VCaP (cell line): Measurements from ENCODE around the gene CACNA2D3.

Experiments
- H3K27ac ChIP-seq: fragments of 450-650 bp; 2 replicates; pipeline ENCODE4 v1.5.1; 2017
- TF ChIP-seq, protein P1 (sequence below): fragments of 450-650 bp; conservative IDR thresholded peaks from 2 replicates; pipeline ENCODE4 v1.5.1; 2017; ENCODE audit warnings: mild to moderate bottlenecking, moderate library complexity

The CACNA2D3 gene

DNA sequence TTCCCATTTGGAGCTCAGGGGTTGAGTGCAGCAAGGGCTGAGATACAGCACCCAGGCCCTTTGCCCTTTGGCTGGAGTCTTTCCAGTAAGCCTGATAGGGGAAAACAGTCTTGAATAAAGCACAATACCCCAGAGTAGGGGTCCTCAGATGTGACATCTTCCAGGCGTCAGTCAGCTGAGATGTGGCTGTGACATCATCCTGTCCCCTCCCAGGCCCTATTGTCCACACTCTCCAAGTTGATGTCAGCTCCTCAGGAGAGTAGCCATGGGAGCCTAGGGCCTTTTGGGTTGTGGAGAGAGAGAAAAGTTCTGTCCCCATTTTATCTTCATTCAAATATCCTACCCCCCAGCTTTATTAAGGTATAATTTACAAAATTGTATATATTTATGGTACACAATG lies 92.5 kb downstream of the CACNA2D3 start:
- TF ChIP-seq, protein P1, sequence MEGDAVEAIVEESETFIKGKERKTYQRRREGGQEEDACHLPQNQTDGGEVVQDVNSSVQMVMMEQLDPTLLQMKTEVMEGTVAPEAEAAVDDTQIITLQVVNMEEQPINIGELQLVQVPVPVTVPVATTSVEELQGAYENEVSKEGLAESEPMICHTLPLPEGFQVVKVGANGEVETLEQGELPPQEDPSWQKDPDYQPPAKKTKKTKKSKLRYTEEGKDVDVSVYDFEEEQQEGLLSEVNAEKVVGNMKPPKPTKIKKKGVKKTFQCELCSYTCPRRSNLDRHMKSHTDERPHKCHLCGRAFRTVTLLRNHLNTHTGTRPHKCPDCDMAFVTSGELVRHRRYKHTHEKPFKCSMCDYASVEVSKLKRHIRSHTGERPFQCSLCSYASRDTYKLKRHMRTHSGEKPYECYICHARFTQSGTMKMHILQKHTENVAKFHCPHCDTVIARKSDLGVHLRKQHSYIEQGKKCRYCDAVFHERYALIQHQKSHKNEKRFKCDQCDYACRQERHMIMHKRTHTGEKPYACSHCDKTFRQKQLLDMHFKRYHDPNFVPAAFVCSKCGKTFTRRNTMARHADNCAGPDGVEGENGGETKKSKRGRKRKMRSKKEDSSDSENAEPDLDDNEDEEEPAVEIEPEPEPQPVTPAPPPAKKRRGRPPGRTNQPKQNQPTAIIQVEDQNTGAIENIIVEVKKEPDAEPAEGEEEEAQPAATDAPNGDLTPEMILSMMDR, result no peak
- H3K27ac ChIP-seq, result no peak overlapping the region

DNA sequence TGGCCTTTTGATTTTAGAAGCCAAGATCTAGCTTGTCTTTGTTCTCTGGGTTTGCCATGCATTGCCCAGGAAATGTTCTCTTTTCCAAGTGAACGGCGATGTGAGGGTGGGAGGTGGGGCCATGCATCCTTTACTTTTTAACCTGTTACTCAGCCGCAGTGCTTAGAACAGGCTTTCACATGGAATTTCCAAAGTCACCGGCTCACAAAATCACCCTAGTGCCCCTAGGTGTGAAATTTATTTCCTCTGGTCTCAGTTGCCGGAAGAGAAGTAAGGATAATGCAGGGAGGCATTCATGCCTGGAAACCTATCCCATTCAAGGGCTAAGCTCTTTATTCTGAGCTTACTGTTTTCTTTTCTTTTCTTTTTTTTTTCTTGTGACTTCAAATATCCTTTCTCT lies 93.2 kb downstream of the CACNA2D3 start:
- TF ChIP-seq, protein P1, result no peak
- no peak overlapping the region for H3K27ac ChIP-seq

DNA sequence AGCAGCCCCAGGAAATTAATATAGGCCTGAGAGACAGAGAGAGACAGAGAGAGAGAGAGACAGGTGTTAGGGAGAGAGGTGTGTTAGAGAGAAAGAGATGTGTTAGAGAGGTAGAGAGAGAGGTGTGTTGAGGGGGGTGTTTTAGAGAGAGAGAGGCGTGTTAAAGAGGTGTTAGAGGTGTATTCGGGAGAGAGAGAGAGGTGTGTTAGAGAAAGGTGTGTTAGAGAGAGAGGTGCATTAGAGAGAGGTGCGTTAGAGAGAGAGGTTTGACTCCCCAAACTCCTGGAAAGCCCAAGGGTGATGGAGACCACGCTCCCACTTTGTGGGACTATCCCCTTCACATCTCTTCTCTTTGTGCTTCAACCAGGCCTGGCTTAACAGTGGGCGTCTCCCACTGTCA lies 95.5 kb downstream of the CACNA2D3 start:
- TF ChIP-seq, protein P1, result no peak
- no peak overlapping the region for H3K27ac ChIP-seq

DNA sequence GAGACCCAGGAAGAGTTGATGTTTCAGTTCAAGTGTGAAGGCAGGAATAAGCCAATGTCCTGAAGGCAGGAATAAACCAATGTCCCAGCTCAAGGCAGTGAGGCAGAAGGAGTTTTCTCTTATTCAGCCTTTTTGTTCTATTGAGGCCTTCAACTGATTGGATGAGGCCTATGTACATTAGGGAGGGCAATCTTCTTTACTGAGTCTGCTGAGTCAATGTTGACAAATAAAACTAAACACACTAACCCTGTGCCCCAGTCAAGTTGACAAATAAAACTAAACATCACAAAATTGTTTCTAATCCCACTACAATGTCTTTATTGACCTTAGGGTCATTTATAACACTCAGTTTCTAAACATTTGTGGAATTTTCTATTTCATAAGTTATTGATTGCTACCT lies 100.0 kb downstream of the CACNA2D3 start:
- TF ChIP-seq, protein P1, result no peak
- H3K27ac ChIP-seq, result no peak overlapping the region

DNA sequence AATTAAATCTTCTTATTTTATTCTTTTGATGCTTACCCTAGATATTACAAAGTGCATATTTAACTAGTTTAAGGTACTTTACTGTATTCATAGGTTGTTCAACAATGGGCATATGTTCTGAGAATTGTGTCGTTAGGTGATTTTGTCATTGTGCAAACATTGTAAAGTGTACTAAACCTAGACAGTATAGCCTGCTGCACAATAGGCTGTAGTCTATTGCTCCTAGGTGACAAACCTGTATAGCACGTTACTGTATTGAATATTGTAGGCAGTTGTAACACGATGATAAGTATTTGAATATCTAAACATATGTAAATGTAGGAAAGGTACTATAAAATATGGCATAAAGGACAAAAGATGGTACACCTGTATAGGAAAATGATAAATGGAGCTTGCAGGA lies 100.7 kb downstream of the CACNA2D3 start:
- TF ChIP-seq, protein P1, result no peak
- H3K27ac ChIP-seq, result no peak overlapping the region

DNA sequence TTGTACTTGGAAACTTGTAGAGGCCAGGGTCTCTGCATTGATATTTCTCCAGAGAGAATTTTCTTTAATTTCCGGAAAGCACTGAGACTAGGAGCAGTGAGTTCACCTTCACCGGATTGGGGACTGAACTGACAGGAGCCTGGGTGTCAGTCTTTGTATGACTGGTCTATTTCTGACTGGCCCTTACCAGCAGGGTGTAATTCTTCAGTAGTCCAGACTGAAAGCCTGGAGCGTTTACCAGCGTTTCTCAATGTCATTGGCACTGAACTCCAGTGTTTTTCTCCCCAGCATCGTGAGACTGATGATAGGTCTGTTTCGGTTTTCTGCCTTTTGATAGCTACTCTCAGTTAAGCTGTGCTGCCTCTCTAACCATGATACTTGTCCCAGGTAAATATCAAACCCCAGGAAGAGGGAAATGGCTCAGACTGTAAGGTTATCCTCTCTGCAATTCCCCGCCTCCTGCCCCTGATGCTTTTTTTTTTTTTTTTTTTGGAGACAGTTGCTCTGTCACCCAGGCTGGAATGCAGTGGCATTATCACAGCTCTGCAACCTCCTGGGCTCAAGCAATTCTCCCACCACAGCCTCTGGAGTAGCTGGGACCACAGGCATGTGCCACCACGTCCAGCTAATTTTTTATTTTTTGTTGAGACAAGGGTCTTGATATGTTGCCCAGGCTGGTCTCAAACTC lies 103.6 kb downstream of the CACNA2D3 start:
- H3K27ac ChIP-seq, result no peak overlapping the region

DNA sequence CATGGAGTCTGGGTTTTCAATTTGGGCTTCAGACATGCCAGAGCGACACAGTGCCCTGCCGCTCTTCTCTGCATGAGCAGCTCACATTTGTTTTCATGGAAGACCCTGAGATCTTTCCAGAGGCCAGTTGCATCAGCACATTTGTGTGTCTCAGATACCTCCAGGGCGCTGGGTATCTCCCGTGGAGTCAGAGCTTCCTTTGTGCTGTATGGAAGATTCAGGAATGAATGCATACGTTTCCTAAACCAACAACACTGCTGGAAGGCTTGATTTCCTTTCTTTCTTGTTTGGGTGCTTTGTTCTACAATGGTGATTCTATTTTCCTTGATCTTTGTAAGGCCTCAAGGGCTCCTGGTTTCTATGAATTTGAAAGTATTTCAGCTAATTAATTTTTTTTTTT lies 106.5 kb downstream of the CACNA2D3 start:
- no peak overlapping the region for H3K27ac ChIP-seq

More for the DNA sequence above, 103.6 kb downstream of the CACNA2D3 start:
- TF ChIP-seq, protein P1, result no peak

More for the DNA sequence above, 106.5 kb downstream of the CACNA2D3 start:
- TF ChIP-seq, protein P1, result no peak
